Cardiac muscle cell (in vitro differentiated cells and primary cell): ENCODE measurements around the gene ARHGAP6. TPM values are rescaled to one million over a fixed set of nuclear protein-coding genes. Genes with fewer than 3 reads are reported as not detected.
A peak's percentile ranks its signal among the peaks of the same experiment; 100 is the strongest.
"Not testable (repeated sequence)": the region's sequence is repeated elsewhere in the genome, so short reads cannot be mapped to it uniquely, and the experiment has no call there.

Source experiments
- DNase-seq, 2 donors: peaks; one replicate each; pipeline versions ENCODE4 v3.0.0 to v3.0.0-alpha.2; 2010 to 2017; ENCODE audit warnings: low read depth in 1 of 2, low spot score in 1 of 2
- H3K27ac ChIP-seq: fragments of 200-600 bp; sonication (generic); 2 replicates; pipeline ENCODE4 v1.5.1; 2016
- H3K27me3 ChIP-seq: fragments of 200-600 bp; sonication (generic); 2 replicates; pipeline ENCODE4 v1.6.0; 2016; ENCODE audit warnings: control low read depth
- H3K36me3 ChIP-seq: fragments of 200-600 bp; sonication (generic); 2 replicates; pipeline ENCODE4 v1.5.1; 2016; ENCODE audit warnings: control low read depth
- H3K4me1 ChIP-seq: fragments of 200-600 bp; sonication (generic); 2 replicates; pipeline ENCODE4 v1.8.1; 2017; ENCODE audit warnings: low read depth, mild to moderate bottlenecking, mixed run types
- H3K4me3 ChIP-seq: fragments of 200-600 bp; sonication (generic); 2 replicates; pipeline ENCODE4 v1.5.1; 2016; ENCODE audit warnings: mild to moderate bottlenecking
- H3K9me3 ChIP-seq: fragments of 200-600 bp; sonication (generic); 2 replicates; pipeline ENCODE4 v1.5.1; 2017; ENCODE audit warnings: low read depth, mild to moderate bottlenecking, control low read depth
- CTCF ChIP-seq: IDR thresholded peaks from 2 replicates; pipeline ENCODE4 v1.5.1; 2012; ENCODE audit warnings: low read depth, mild to moderate bottlenecking, low read length
- polyA plus RNA-seq: library from polyadenylated mRNA; unstranded; fragments of >200 nt; fragmentation: Nextera tagmentation; extraction: Ambion mirVana; gene quantifications from 2 replicates; pipeline ENCODE4 v1.2.1, GENCODE V29; 2016
- total RNA-seq: library from RNA; depleted of rRNA; stranded (reverse); fragments of >200 nt; gene quantifications from 2 replicates; pipeline ENCODE4 v1.2.3, GENCODE V29; 2016

ARHGAP6 gene
- total and polyA plus RNA-seq, 2 experiments from 2014 or later: 10.5 to 45.0 TPM

GRCh38 chrX:11525685-11526084 is 140.0 kb downstream of the ARHGAP6 start:
- Histone ChIP-seq H3K27ac (no peak overlapping the region), H3K4me1 (peaks cover 3% of the 10 kb centered on the region), H3K9me3 (no peaks in the 10 kb centered on the region), H3K27me3 (no peaks in the 10 kb centered on the region), H3K4me3 (no peak overlapping the region), H3K36me3 (no peaks in the 10 kb centered on the region)
- TF ChIP-seq CTCF: no peak
- no peak for DNase-seq

DNA sequence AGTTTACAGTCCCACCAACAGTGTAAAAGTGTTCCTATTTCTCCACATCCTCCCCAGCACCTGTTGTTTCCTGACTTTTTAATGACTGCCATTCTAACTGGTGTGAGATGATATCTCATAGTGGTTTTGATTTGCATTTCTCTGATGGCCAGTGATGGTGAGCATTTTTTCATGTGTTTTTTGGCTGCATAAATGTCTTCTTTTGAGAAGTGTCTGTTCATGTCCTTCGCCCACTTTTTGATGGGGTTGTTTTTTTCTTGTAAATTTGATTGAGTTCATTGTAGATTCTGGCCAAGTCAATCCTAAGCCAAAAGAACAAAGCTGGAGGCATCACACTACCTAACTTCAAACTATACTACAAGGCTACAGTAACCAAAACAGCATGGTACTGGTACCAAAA is 146.5 kb downstream of the ARHGAP6 start:
- not testable (repeated sequence) for H3K4me1 ChIP-seq, H3K9me3 ChIP-seq, DNase-seq, H3K27ac ChIP-seq, H3K27me3 ChIP-seq, H3K36me3 ChIP-seq, H3K4me3 ChIP-seq

DNA sequence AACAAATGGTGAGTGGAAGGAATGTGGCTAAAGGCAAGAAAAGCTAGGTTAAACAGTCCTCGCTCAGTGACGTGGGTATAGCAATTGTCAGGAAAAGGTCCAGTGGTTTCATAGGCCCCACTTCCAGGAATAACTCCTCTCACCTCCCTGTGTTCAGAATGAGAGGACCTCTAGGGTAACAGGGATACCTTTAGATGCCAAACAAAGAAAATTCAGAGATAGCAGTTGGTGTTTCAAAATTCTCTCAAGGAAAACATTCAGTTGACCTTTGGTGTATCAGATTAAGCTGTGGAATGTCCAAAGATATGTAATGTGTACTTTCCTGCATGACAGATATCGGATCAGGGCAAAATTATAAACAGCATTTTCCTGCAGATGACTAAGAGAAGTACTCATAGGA is 155.9 kb downstream of the ARHGAP6 start:
- no peak overlapping the region for H3K27ac ChIP-seq
- no peaks in the 10 kb centered on the region for H3K9me3 ChIP-seq
- no peaks in the 10 kb centered on the region for H3K27me3 ChIP-seq
- no peak overlapping the region for H3K4me3 ChIP-seq
- H3K36me3 ChIP-seq: no peaks in the 10 kb centered on the region
- TF ChIP-seq CTCF: no peak
- H3K4me1 ChIP-seq: no peaks in the 10 kb centered on the region
- DNase-seq: peak in 1 of 2 donors; percentile 78

DNA sequence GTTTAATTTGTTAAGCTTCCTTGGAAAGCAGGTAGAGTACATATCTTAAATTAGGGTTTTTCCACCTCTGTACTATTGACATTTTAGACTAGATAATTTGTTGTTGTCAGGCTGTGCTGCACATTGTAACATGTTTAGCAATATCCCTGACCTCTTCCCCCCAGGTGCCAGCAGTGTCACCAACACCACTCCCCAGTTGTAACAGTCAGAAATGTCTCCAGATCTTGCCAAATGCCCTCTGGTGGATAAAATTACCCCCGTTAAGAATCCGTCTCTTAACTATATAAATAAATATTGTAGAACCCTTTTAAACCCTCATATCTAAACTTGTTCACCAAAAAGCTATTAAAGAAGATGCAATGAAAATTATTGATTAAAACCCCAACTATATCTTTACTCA is 161.5 kb downstream of the ARHGAP6 start:
- no peak for DNase-seq
- Histone ChIP-seq H3K27ac (no peak overlapping the region), H3K9me3 (no peaks in the 10 kb centered on the region), H3K4me1 (no peaks in the 10 kb centered on the region), H3K27me3 (no peaks in the 10 kb centered on the region), H3K36me3 (no peaks in the 10 kb centered on the region), H3K4me3 (no peak overlapping the region)
- no peak for TF ChIP-seq CTCF

- TF ChIP-seq CTCF: no peak
Observed at GRCh38 chrX:11499076-11500044, 166.4 kb downstream of the ARHGAP6 start.

DNA sequence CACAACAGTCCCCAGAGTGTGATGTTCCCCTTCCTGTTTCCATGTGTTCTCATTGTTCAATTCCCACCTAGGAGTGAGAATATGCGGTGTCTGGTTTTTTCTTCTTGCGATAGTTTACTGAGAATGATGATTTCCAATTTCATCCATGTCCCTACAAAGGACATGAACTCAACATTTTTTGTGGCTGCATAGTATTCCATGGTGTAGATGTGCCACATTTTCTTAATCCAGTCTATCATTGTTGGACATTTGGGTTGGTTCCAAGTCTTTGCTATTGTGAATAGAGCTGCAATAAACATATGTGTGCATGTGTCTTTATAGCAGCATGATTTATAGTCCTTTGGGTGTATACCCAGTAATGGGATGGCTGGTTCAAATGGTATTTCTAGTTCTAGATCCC is 174.3 kb downstream of the ARHGAP6 start:
- not testable (repeated sequence) for H3K9me3 ChIP-seq, H3K36me3 ChIP-seq, H3K4me3 ChIP-seq, H3K27ac ChIP-seq, H3K27me3 ChIP-seq, H3K4me1 ChIP-seq, DNase-seq

More at GRCh38 chrX:11499076-11500044, 166.4 kb downstream of the ARHGAP6 start:
- H3K4me1 ChIP-seq: no peaks in the 10 kb centered on the region
- no peak overlapping the region for H3K4me3 ChIP-seq
- no peak overlapping the region for H3K27ac ChIP-seq
- no peaks in the 10 kb centered on the region for H3K36me3 ChIP-seq
- H3K9me3 ChIP-seq: no peaks in the 10 kb centered on the region
- H3K27me3 ChIP-seq: no peaks in the 10 kb centered on the region
- peak in 1 of 2 donors; percentile 84 for DNase-seq
